ENCODE data around the gene SKI. TPM values are rescaled to one million over a fixed set of nuclear protein-coding genes. Genes with fewer than 3 reads are reported as not detected.
A peak's percentile ranks its signal among the peaks of the same experiment; 100 is the strongest.

Gene SKI
- total and polyA plus RNA-seq, 2 of the 8 experiments (the other 6 are each of a cell fraction or from before 2014, with no cell fraction given) = 8.3 to 87.6 TPM

- H3K23ac ChIP-seq (ENCODE audit: insufficient read length) = no peak overlapping the region
- peak overlapping the region; percentile 87 for H3K18ac ChIP-seq (ENCODE audit: extremely low read depth, low read length)
- POLR2A ChIA-PET (ENCODE audit: partially characterized antibody) = interaction anchor here (1.2 to 2.1 kb wide), 5 partner anchors 16 to 129 kb away, joined by 3 to 5 read pairs (median 4); no protein-coding TSS in a partner anchor
- peak overlapping the region; percentile 61 for H4K91ac ChIP-seq (replicated peaks; ENCODE audit: insufficient read length, low read length)
- no peak overlapping the region for H3K14ac ChIP-seq (ENCODE audit: insufficient read length)
- H2BK20ac ChIP-seq (ENCODE audit: low read length) = no peak overlapping the region
- H2BK120ac ChIP-seq (replicated peaks; ENCODE audit: low read depth, low read length) = no peak overlapping the region
- no peaks in the 10 kb centered on the region for H3K9me3 ChIP-seq (ENCODE audit: insufficient read depth in 2 of 2, low read depth in 1 of 2, low read length in 1 of 2)
- peak overlapping the region; percentile 30; the same call in 1 of the 2 replicates for H3K27ac ChIP-seq (ENCODE audit: low read depth, low read length)
- DNase-seq (ENCODE audit: low read depth in 1 of 2, low spot score in 2 of 2) = no peak
- peaks cover 0 to under 1% of the 10 kb centered on the region in 2 experiments for H4K20me1 ChIP-seq (replicated peaks in 1 of 2; ENCODE audit: control insufficient read depth in 1 of 2, insufficient read depth in 2 of 2, low read length in 2 of 2)
- peaks cover 3 to 34% (median 24%) of the 10 kb centered on the region in 4 experiments; a peak in 6 of 7 replicates for H3K4me1 ChIP-seq (replicated peaks in 1 of 4; ENCODE audit: control insufficient read depth in 3 of 4, insufficient read depth in 4 of 4, low read length in 3 of 4)
- H3K56ac ChIP-seq (replicated peaks; ENCODE audit: insufficient read length, low read depth, low read length) = no peak overlapping the region
- H2BK15ac ChIP-seq (ENCODE audit: low read length) = peak overlapping the region; percentile 96
- peak overlapping the region; percentile 85 for H2BK12ac ChIP-seq (ENCODE audit: low read depth, low read length)
- no peak overlapping the region for H3K9ac ChIP-seq (replicated peaks in 1 of 4; ENCODE audit: extremely low read depth in 1 of 4, low read depth in 3 of 4, low read length in 3 of 4)
- no peak overlapping the region for H2AFZ ChIP-seq (ENCODE audit: low read length)
- peaks cover 3% of the 10 kb centered on the region; the same call in 1 of the 2 replicates for H3K79me1 ChIP-seq (ENCODE audit: low read depth, low read length)
- no peaks in the 10 kb centered on the region for H3K79me2 ChIP-seq (ENCODE audit: control insufficient read depth in 1 of 2, insufficient read depth in 2 of 2, low read length in 2 of 2)
- peak overlapping the region; percentile 45; the same call in 1 of the 2 replicates for H4K8ac ChIP-seq (ENCODE audit: extremely low read depth, insufficient read depth, low read length)
- no peaks in the 10 kb centered on the region for H3K36me3 ChIP-seq (ENCODE audit: control insufficient read depth in 2 of 4, insufficient read depth in 4 of 4, low read length in 3 of 4)
- no peaks in the 10 kb centered on the region for H3K27me3 ChIP-seq (replicated peaks in 1 of 4; ENCODE audit: control insufficient read depth in 3 of 4, extremely low read depth in 1 of 4, insufficient read depth in 3 of 4, low read length in 3 of 4)
- no peak for TF ChIP-seq BACH1 (IDR thresholded peaks at IDR 0.05; ENCODE audit: low read length)
- TF ChIP-seq, protein P1, sequence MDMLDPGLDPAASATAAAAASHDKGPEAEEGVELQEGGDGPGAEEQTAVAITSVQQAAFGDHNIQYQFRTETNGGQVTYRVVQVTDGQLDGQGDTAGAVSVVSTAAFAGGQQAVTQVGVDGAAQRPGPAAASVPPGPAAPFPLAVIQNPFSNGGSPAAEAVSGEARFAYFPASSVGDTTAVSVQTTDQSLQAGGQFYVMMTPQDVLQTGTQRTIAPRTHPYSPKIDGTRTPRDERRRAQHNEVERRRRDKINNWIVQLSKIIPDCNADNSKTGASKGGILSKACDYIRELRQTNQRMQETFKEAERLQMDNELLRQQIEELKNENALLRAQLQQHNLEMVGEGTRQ (IDR thresholded peaks at IDR 0.05; ENCODE audit: low read length) = 0 out of 2 replicates have a peak, but pooled peaks have one; percentile 5
- H3K23me2 ChIP-seq (ENCODE audit: low read depth, low read length) = no peaks in the 10 kb centered on the region; the same call in 1 of the 2 replicates
- H3K4ac ChIP-seq (replicated peaks; ENCODE audit: insufficient read length, low read depth, low read length) = no peak overlapping the region
- CTCF ChIA-PET (ENCODE audit: partially characterized antibody) = interaction anchor here (0.9 to 4.2 kb wide), 11 partner anchors 11 to 143 kb away, joined by 3 to 22 read pairs (median 7); partner anchors contain the start of gene FAAP20
- peak overlapping the region; percentile 90; the same call in 1 of the 2 replicates for H2BK5ac ChIP-seq (ENCODE audit: low read depth, low read length)
- H4K5ac ChIP-seq (ENCODE audit: insufficient read length, low read depth, low read length) = peak overlapping the region; percentile 6
- no peak for FAIRE-seq
- H3K4me2 ChIP-seq (ENCODE audit: insufficient read depth in 1 of 2, low read depth in 2 of 2, low read length in 2 of 2) = peak overlapping the region in 1 of 2 experiments; percentile 23; a peak in 3 of 4 replicates
- no peak overlapping the region for H3K4me3 ChIP-seq (ENCODE audit: extremely low read depth in 1 of 4, insufficient read depth in 2 of 4, low read depth in 3 of 4, low read length in 4 of 4)
- WGBS, 2 experiments (ENCODE audit: extremely low coverage in 1 of 2, insufficient coverage in 1 of 2, insufficient read length in 1 of 2, insufficient replicate concordance in 2 of 2, low coverage in 1 of 2, low lambda C conversion rate in 2 of 2, missing lambda C conversion rate in 1 of 2) = 89% methylated on average over 26 of the region's 32 CpGs; no CpG with 5 or more reads in 1 of the 2 experiments
- peak overlapping the region; percentile 75; the same call in 1 of the 2 replicates for H2AK5ac ChIP-seq (ENCODE audit: low read depth, low read length)
Observed at GRCh38 chr1:2317230-2318065, 89.3 kb downstream of the SKI start.

Data from H1 (cell line).